Stomach smooth muscle (tissue), 2 donors: ENCODE data around the gene ZNF784.
A peak's percentile ranks its signal among the peaks of the same experiment; 100 is the strongest.

Experiments
- H3K27ac ChIP-seq: one replicate; pipeline ENCODE4 v1.7.0; 2013; ENCODE audit warnings: mild to moderate bottlenecking, low read length, inconsistent platforms
- H3K27me3 ChIP-seq, 2 donors: one replicate each; pipeline ENCODE4 v1.7.0; 2013; ENCODE audit warnings: low read length in 2 of 2; ENCODE audit not compliant: insufficient read depth in 2 of 2, control insufficient read depth in 1 of 2
- H3K36me3 ChIP-seq, 2 donors: one replicate each; pipeline ENCODE4 v1.7.0; 2013; ENCODE audit warnings: low read length in 2 of 2; ENCODE audit not compliant: control insufficient read depth in 2 of 2, insufficient read depth in 2 of 2
- H3K4me1 ChIP-seq: one replicate; pipeline ENCODE4 v1.7.0; 2013; ENCODE audit warnings: low read length; ENCODE audit not compliant: control insufficient read depth, insufficient read depth
- H3K4me3 ChIP-seq, 2 donors: one replicate each; pipeline ENCODE4 v1.7.0; 2013; ENCODE audit warnings: low read length in 2 of 2
- H3K9ac ChIP-seq, 2 donors: one replicate each; pipeline ENCODE4 v1.7.0; 2013; ENCODE audit warnings: low read length in 2 of 2, mild to moderate bottlenecking in 1 of 2
- H3K9me3 ChIP-seq, 2 donors: one replicate each; pipeline ENCODE4 v1.7.0; 2013; ENCODE audit warnings: low read length in 2 of 2; ENCODE audit not compliant: control insufficient read depth in 2 of 2
- donor health status: healthy.
- donor health status: Pancreatic carcinoma.

Gene ZNF784

GRCh38 chr19:55624109-55625003, at the start of gene ZNF784:
TSS of gene ZNF784 (minus strand) at chr19:55624566. CDS start at chr19:55624561, 5 bp downstream.
- Histone ChIP-seq H3K27me3 (no peaks in the 10 kb centered on the region), H3K9ac (peak within 1 kb of the TSS; percentile 71 to 72), H3K4me1 (peaks cover 3% of the 10 kb centered on the region), H3K36me3 (peaks cover 0 to 3% of the 10 kb centered on the region in 2 donors), H3K27ac (peak within 1 kb of the TSS; percentile 86), H3K9me3 (no peaks in the 10 kb centered on the region), H3K4me3 (peak within 1 kb of the TSS; percentile 73 to 79)

DNA sequence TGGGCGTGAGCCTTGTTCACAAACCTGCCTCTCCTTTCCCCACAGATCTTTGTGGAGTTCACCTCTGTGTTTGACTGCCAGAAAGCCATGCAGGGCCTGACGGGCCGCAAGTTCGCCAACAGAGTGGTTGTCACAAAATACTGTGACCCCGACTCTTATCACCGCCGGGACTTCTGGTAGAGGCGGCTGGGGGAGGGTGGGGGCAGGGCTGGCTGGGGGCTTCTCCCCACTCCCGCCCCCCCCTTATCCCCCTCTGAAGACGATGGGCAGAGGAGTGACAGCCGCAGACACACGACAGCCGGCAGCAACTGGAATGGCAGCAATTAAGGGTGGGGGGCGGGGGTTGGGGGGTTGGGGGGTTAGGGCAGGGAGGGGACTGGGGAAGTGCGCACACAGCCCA, 49.5 kb upstream of the ZNF784 start:
- Histone ChIP-seq H3K27ac (no peak overlapping the region), H3K9me3 (no peaks in the 10 kb centered on the region), H3K4me3 (no peak overlapping the region), H3K36me3 (peaks cover 23 to 29% of the 10 kb centered on the region in 2 donors), H3K27me3 (no peaks in the 10 kb centered on the region), H3K9ac (no peak overlapping the region), H3K4me1 (peaks cover 39% of the 10 kb centered on the region)

DNA sequence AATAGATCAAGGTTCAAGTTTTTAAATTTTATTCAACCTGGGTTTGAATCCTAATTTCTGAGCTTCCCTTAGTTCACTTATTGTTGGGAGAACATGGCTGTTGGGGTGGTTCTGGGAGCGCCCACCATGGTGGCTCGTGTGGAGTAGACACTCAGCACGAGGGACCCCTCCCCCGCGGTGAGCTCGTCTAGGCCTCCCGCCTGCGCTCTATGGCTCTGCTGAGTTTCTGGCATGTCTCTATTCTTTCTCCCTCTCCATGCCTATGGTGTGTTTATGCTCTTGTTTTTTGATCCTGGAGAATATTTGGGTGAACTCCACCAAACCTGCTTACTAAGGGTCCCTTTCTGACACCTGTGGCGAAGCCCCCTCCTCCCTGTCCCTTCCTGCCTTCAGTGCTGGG, 49.1 kb upstream of the ZNF784 start:
- Histone ChIP-seq H3K27me3 (no peaks in the 10 kb centered on the region), H3K4me1 (peaks cover 37% of the 10 kb centered on the region), H3K36me3 (peaks cover 22 to 28% of the 10 kb centered on the region in 2 donors), H3K9ac (no peak overlapping the region), H3K9me3 (no peaks in the 10 kb centered on the region), H3K4me3 (no peak overlapping the region), H3K27ac (no peak overlapping the region)

DNA sequence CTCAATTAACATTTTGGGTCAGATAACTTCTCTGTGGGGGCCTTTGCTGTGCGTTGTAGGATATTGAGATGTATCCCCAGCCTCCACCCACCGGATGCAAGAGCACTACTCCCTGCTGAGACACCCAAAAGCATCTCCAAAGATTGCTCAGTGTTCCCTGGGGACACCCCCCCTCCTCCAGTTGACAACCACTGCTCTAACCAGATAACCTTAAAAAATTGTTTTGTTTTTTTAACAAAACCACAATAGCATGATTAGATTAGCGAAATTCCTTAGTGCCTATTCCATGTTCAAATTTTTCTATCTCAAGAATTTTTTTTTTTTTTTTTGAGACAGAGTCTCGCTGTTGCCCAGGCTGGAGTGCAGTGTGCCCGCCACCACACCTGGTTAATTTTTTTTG, 48.1 kb upstream of the ZNF784 start:
- H3K9me3 ChIP-seq, result no peaks in the 10 kb centered on the region
- H3K27ac ChIP-seq, result no peak overlapping the region
- H3K36me3 ChIP-seq, result peaks cover 20 to 31% of the 10 kb centered on the region in 2 donors
- no peak overlapping the region for H3K9ac ChIP-seq
- H3K27me3 ChIP-seq, result no peaks in the 10 kb centered on the region
- H3K4me1 ChIP-seq, result peaks cover 28% of the 10 kb centered on the region
- no peak overlapping the region for H3K4me3 ChIP-seq

- no peak overlapping the region for H3K27ac ChIP-seq
- no peaks in the 10 kb centered on the region for H3K27me3 ChIP-seq
- no peak overlapping the region for H3K9ac ChIP-seq
- H3K36me3 ChIP-seq, result peaks cover 32 to 42% of the 10 kb centered on the region in 2 donors
- H3K4me3 ChIP-seq, result no peak overlapping the region
- H3K4me1 ChIP-seq, result peaks cover 16% of the 10 kb centered on the region
- H3K9me3 ChIP-seq, result no peaks in the 10 kb centered on the region
Observed at GRCh38 chr19:55671054-55671378, 46.6 kb upstream of the ZNF784 start.

DNA sequence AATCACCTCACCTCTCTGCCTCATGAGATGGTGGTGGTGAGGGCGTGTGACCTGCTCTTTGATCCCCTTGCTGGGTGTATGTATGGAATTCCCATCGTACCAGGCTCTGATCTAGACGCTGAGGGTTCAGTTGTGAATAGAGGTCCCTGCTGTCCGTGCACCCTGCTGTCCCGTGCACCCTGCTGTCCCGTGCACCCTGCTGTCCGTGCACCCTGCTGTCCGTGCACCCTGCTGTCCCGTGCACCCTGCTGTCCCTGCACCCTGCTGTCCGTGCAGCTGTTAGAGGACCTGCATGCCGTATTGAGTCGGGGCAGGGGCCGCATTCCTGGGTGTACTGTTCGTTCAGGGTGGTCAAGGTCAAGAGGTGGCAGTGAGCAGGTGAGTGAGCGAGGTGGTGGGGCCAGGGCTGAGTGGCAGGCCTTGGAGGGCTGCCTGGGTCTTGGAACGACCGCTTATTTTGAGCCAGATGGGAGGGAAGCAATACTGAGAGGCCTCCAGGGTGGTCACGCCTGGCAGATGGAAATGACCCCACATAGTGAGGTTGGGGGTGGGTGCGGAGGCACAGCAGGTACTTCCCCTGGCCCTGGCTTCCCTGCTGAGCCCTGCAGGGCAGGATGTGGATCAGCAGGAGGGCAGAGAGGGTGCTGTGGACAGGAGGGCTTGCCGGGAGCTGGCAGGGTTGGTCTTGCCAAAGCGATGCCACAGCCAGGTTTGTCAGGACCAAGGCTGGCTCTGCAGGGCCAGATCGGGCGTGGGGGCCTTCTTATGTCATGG, 46.1 kb upstream of the ZNF784 start:
- Histone ChIP-seq H3K9ac (no peak overlapping the region), H3K4me3 (no peak overlapping the region), H3K36me3 (peaks cover 34 to 44% of the 10 kb centered on the region in 2 donors)

DNA sequence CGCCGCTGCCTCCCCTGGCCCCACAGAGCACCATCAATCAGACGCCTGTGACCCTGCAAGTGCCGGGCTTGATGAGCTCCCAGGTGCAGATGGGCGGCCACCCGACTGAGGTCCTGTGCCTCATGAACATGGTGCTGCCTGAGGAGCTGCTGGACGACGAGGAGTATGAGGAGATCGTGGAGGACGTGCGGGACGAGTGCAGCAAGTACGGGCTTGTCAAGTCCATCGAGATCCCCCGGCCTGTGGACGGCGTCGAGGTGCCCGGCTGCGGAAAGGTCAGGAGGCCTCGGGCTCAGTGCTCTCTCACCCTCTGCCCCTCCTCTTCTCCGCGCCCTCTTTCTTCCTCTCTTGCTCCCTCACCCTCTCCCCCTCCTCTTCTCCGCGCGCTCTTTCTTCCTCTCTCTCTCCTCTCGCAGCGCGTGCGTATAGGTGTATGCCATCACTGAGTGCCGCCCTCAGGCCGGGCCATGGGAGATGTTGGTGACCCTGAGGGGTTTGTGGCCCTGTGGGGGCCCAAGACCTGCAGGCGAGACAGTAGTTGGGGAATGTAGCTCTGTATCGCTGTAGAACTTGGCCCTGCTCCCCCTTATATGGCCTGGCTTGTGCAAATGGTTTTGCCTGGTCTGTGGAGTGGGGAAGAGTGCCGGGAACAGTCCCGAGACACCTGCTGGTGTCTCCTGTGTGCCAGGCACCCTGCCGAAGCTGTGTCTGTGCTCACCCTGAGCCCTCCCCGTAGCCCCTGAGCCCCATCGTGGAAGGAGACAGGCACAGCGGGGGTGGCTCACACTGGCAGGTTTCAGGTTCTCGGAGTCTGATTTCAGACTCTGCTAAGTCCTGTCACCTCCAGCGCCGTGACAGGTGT, 45.3 kb upstream of the ZNF784 start:
- Histone ChIP-seq H3K27me3 (no peaks in the 10 kb centered on the region), H3K4me1 (peaks cover 7% of the 10 kb centered on the region), H3K9me3 (no peaks in the 10 kb centered on the region), H3K9ac (no peak overlapping the region), H3K4me3 (no peak overlapping the region), H3K36me3 (peaks cover 34 to 49% of the 10 kb centered on the region in 2 donors), H3K27ac (no peak overlapping the region)

More for the DNA sequence above, 46.1 kb upstream of the ZNF784 start:
- H3K9me3 ChIP-seq, result no peaks in the 10 kb centered on the region
- peaks cover 12% of the 10 kb centered on the region for H3K4me1 ChIP-seq
- H3K27ac ChIP-seq, result no peak overlapping the region
- H3K27me3 ChIP-seq, result no peaks in the 10 kb centered on the region

DNA sequence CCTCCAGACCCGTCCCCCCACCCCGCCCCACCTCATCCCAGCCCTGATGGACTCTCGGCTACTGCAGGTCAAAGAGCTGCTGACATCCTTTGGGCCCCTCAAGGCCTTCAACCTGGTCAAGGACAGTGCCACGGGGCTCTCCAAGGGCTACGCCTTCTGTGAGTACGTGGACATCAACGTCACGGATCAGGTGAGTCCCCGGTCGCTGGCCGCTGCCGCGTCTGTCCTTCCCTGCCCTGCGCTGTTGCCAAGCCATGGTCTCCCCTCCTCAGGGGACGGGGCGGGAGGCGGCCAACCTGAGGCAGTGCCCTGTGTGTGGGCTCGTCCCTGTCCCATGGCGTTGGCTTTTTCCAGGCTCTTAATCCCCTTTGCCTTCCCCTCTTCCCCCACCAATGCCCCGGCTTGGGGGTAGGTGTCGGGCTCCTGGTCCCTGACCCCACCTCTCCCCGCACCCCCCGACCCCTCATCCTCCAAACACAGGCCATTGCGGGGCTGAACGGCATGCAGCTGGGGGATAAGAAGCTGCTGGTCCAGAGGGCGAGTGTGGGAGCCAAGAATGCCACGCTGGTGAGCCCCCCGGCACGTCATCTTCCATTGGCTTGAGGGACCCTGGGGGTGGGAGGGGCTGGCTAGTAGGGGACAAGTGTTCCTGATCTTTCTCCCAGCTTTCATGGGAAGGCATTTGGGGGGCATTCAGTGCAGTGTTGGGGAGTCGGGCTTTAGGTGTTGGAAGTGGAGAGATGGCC, 44.4 kb upstream of the ZNF784 start:
- Histone ChIP-seq H3K27ac (no peak overlapping the region), H3K9me3 (no peaks in the 10 kb centered on the region), H3K4me3 (no peak overlapping the region), H3K27me3 (no peaks in the 10 kb centered on the region), H3K4me1 (peaks cover 3% of the 10 kb centered on the region), H3K36me3 (peaks cover 40 to 57% of the 10 kb centered on the region in 2 donors), H3K9ac (no peak overlapping the region)

DNA sequence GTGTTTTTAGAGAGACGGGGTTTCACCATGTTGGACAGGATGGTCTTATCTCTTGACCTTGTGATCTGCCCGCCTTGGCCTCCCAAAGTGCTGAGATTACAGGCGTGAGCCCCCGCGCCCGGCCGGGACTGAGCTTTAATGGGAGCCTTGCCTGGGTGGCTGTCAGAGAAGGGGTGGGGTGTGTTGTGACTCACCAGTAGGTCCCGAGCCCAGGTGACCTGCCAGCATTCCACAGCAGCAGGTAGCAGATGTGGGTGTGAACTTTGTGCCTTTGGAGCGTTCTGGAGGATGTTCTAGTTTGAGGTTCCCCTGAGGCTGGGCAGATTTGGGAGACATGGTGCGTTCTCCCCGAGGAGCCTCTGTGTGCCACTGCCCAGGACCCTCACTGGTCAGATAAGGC, 43.6 kb upstream of the ZNF784 start:
- Histone ChIP-seq H3K27me3 (no peaks in the 10 kb centered on the region), H3K36me3 (peaks cover 49 to 65% of the 10 kb centered on the region in 2 donors), H3K9me3 (no peaks in the 10 kb centered on the region), H3K9ac (no peak overlapping the region), H3K4me1 (peaks cover 3% of the 10 kb centered on the region), H3K27ac (no peak overlapping the region), H3K4me3 (no peak overlapping the region)

- Histone ChIP-seq H3K36me3 (peaks cover 53 to 70% of the 10 kb centered on the region in 2 donors), H3K27me3 (no peaks in the 10 kb centered on the region), H3K4me1 (peaks cover 3% of the 10 kb centered on the region), H3K4me3 (no peak overlapping the region), H3K9ac (no peak overlapping the region), H3K27ac (no peak overlapping the region), H3K9me3 (no peaks in the 10 kb centered on the region)
Observed at GRCh38 chr19:55667511-55667910, 43.1 kb upstream of the ZNF784 start.
